ENCODE measurements around the gene DTD1. TPM values are rescaled to one million over a fixed set of nuclear protein-coding genes. Genes with fewer than 3 reads are reported as not detected.

Gene DTD1
- total RNA-seq (2022) (90.0 and 109 TPM in 2 replicates), Bru-seq, nascent RNA (percentile 79 among the genes with signal in this experiment), BruChase-seq, experiment 1, labeled RNA remaining after a 2-hour chase (percentile 74 among the genes with signal in this experiment), BruChase-seq, experiment 2, labeled RNA remaining after a 6-hour chase (percentile 84 among the genes with signal in this experiment)
- long read RNA-seq, transcript DTD1-201 (6 exons, 1,387 nt), result major isoform, 206 of 215 reads
- long read RNA-seq, partial matches to known transcripts, result 4 of 215 reads
- long read RNA-seq, other reads (novel, unspliced or antisense), result 5 of 215 reads

DNA sequence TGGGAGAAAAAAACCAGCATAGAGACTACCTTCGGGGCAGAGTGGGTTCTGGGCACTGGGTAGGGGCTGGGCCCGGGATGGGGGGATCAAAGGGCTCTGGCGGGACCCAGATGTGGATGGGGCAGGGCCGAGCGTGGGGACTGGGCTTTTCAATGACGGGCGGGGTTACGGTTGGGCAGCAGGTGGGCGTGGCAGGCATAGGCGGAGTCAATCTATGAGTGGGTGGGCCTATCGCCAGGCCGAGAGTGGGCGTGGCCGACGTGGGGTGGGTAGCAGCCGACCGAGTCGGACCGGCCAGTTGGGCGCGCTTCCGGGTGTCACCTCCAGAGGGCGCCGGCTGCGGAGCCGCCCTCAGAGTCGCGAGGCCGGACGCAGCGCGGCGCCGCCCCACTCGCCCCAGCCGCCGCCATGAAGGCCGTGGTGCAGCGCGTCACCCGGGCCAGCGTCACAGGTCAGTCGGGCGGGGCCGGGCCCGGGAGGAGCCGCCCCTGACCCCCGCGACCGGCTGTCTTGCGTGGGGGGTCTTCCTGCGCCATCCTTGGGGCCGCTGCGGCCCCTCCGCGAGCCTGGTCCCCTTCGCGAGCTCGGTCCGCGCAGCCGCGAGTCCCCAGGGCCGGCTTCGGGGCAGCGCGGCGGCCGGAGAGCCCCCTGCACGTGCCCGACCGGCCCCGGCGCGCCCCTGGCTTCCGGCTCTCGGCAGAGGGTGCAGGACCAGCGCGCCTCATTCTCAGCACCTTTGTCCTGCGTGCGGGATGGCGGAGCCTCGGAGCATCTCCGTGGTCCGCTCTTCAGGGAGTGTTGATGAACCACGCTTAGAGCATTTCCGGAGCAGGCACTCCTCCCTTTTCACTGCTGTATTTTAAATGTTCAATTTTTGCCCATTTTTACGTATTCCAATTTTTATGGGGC is at the start of gene DTD1:
TSS of gene DTD1 (plus strand) at position 390 of the 909 bp plus-strand sequence. CDS start at position 409, 19 bp downstream.
- CTCF ChIA-PET, result no interaction called here
- Mint-ChIP-seq H3K4me1 (ENCODE audit: low read depth, unreplicated experiment) (peaks cover 14% of the 10 kb centered on the region), H3K27ac (ENCODE audit: unreplicated experiment) (peak within 1 kb of the TSS; percentile 58), H3K4me3 (ENCODE audit: unreplicated experiment) (peak within 1 kb of the TSS; percentile 74), H3K9me3 (ENCODE audit: unreplicated experiment) (peaks cover 12% of the 10 kb centered on the region), H3K27me3 (ENCODE audit: insufficient read depth, unreplicated experiment) (no peaks in the 10 kb centered on the region), H3K36me3 (ENCODE audit: insufficient read depth, unreplicated experiment) (peaks cover 12% of the 10 kb centered on the region)
- TF ChIP-seq CTCF (IDR thresholded peaks at IDR 0.05; ENCODE audit: insufficient read depth in 1 of 2, low read depth in 1 of 2, low read length in 1 of 2, severe bottlenecking in 1 of 2, unreplicated experiment in 1 of 2), result peak; percentile 61 to 79
- H3K4me1 ChIP-seq, result peaks cover 17% of the 10 kb centered on the region
- H3K36me3 ChIP-seq (ENCODE audit: control insufficient read depth, insufficient read depth, low read length), result no peaks in the 10 kb centered on the region
- POLR2A ChIA-PET, result interaction anchor here (1.1 kb wide), 1 partner anchor 80 kb away, joined by 4 read pairs; the partner anchor contains the start of gene SEC23B
- no peaks in the 10 kb centered on the region for H3K9me3 ChIP-seq
- DNase-seq, result peak; percentile 94 to 97
- no peaks in the 10 kb centered on the region for H3K27me3 ChIP-seq (replicated peaks; ENCODE audit: control insufficient read depth, insufficient read depth, low read length)
- intact Hi-C loops (cut with micrococcal nuclease; ENCODE audit: unreplicated experiment), result loop anchor here (1.0 kb wide), 3 partner anchors 10 to 81 kb away; partner anchors contain the start of genes SEC23B and SMIM26
- no TSS peak for BruUV-seq (replicated peaks)
- H3K4me3 ChIP-seq (ENCODE audit: low read depth, low read length), result peak within 1 kb of the TSS; percentile 51

DNA sequence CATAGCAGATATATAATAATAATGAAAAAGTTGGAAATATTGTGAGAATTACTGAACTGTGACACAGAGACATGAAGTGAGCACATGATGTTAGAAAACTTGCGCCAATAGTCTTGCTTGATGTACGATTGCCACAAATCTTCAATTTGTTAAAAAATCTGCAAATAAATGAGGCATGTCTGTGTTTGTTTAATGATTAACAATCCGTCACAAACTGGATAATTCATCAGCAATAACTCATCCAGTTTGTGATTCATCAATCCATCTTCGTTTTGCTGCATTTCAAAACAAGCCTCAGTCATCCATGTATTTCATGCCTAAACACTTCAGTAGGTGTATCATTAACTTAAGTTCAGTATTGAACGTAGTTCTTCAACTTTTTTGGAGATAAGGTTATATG is 46.1 kb upstream of the DTD1 start:
- Histone ChIP-seq H3K4me3 (ENCODE audit: low read depth, low read length) (no peak overlapping the region), H3K9me3 (no peaks in the 10 kb centered on the region), H3K36me3 (ENCODE audit: control insufficient read depth, insufficient read depth, low read length) (peaks cover 3% of the 10 kb centered on the region; the same call in 1 of the 2 replicates), H3K4me1 (no peaks in the 10 kb centered on the region), H3K27me3 (replicated peaks; ENCODE audit: control insufficient read depth, insufficient read depth, low read length) (no peaks in the 10 kb centered on the region)
- H3K27ac Mint-ChIP-seq (ENCODE audit: unreplicated experiment), result no peak overlapping the region
- no peaks in the 10 kb centered on the region for H3K4me1 Mint-ChIP-seq (ENCODE audit: low read depth, unreplicated experiment)
- no peak for TF ChIP-seq CTCF (IDR thresholded peaks at IDR 0.05; ENCODE audit: insufficient read depth in 1 of 2, low read depth in 1 of 2, low read length in 1 of 2, severe bottlenecking in 1 of 2, unreplicated experiment in 1 of 2)
- H3K4me3 Mint-ChIP-seq (ENCODE audit: unreplicated experiment), result no peak overlapping the region
- H3K36me3 Mint-ChIP-seq (ENCODE audit: insufficient read depth, unreplicated experiment), result peaks cover 66% of the 10 kb centered on the region
- H3K9me3 Mint-ChIP-seq (ENCODE audit: unreplicated experiment), result no peaks in the 10 kb centered on the region
- no peaks in the 10 kb centered on the region for H3K27me3 Mint-ChIP-seq (ENCODE audit: insufficient read depth, unreplicated experiment)
- BruUV-seq (replicated peaks), result no TSS peak
- intact Hi-C loops (cut with micrococcal nuclease; ENCODE audit: unreplicated experiment), result no loop called here
- no peak for DNase-seq
- ChIA-PET CTCF (no interaction called here), POLR2A (no interaction called here)

- Histone ChIP-seq H3K36me3 (ENCODE audit: control insufficient read depth, insufficient read depth, low read length) (peaks cover 3% of the 10 kb centered on the region; the same call in 1 of the 2 replicates), H3K9me3 (no peaks in the 10 kb centered on the region), H3K27me3 (replicated peaks; ENCODE audit: control insufficient read depth, insufficient read depth, low read length) (no peaks in the 10 kb centered on the region), H3K4me1 (no peaks in the 10 kb centered on the region), H3K4me3 (ENCODE audit: low read depth, low read length) (no peak overlapping the region)
- no peak for DNase-seq
- Mint-ChIP-seq H3K36me3 (ENCODE audit: insufficient read depth, unreplicated experiment) (peaks cover 65% of the 10 kb centered on the region), H3K4me1 (ENCODE audit: low read depth, unreplicated experiment) (no peaks in the 10 kb centered on the region), H3K9me3 (ENCODE audit: unreplicated experiment) (no peaks in the 10 kb centered on the region), H3K4me3 (ENCODE audit: unreplicated experiment) (no peak overlapping the region), H3K27ac (ENCODE audit: unreplicated experiment) (no peak overlapping the region), H3K27me3 (ENCODE audit: insufficient read depth, unreplicated experiment) (no peaks in the 10 kb centered on the region)
- BruUV-seq (replicated peaks), result no TSS peak
- ChIA-PET CTCF (no interaction called here), POLR2A (no interaction called here)
- intact Hi-C loops (cut with micrococcal nuclease; ENCODE audit: unreplicated experiment), result no loop called here
- no peak for TF ChIP-seq CTCF (IDR thresholded peaks at IDR 0.05; ENCODE audit: insufficient read depth in 1 of 2, low read depth in 1 of 2, low read length in 1 of 2, severe bottlenecking in 1 of 2, unreplicated experiment in 1 of 2)
Observed at GRCh38 chr20:18543216-18543615, 44.6 kb upstream of the DTD1 start.

All from Caco-2 (cell line).